ENCODE results near the gene TSPAN18. TPM values are rescaled to one million over a fixed set of nuclear protein-coding genes. Genes with fewer than 3 reads are reported as not detected.

TSPAN18 gene
- total and polyA plus RNA-seq, 10 of the 15 experiments (the other 5 are each of a cell fraction or from before 2014, with no cell fraction given): 0.02 to 0.77 (median 0.13) TPM; not detected in 1

- in situ Hi-C loops (cut with MboI) (loop anchor here (10.0 kb wide), 1 partner anchor 225 kb away; no protein-coding TSS in a partner anchor), intact Hi-C loops (cut with micrococcal nuclease; ENCODE audit: unreplicated experiment) (loop anchor here (5.0 kb wide), 6 partner anchors 53 to 493 kb away; partner anchors contain the start of gene TSPAN18)
- Histone ChIP-seq H3K9me3 (replicated peaks; ENCODE audit: control insufficient read depth, insufficient read depth, low read length) (no peaks in the 10 kb centered on the region), H3K36me3 (ENCODE audit: control insufficient read depth in 2 of 2, insufficient read depth in 2 of 2, low read length in 1 of 2) (no peaks in the 10 kb centered on the region), H2AFZ (ENCODE audit: control insufficient read depth, low read depth, low read length) (no peak overlapping the region), H3K4me2 (ENCODE audit: control insufficient read depth, insufficient read depth) (no peak overlapping the region), H3K27ac (ENCODE audit: control insufficient read depth, insufficient read depth) (no peak overlapping the region), H3K4me3 (no peak overlapping the region), H3K4me1 (ENCODE audit: control insufficient read depth, insufficient read depth, low read length) (no peaks in the 10 kb centered on the region), H4K20me1 (ENCODE audit: control insufficient read depth, insufficient read depth) (no peaks in the 10 kb centered on the region), H3K79me2 (ENCODE audit: control insufficient read depth, insufficient read depth, low read length) (no peaks in the 10 kb centered on the region), H3K9ac (ENCODE audit: control insufficient read depth, insufficient read depth, low read length) (no peak overlapping the region), H3K27me3 (replicated peaks in 1 of 2; ENCODE audit: control insufficient read depth in 2 of 2, insufficient read depth in 2 of 2, low read length in 1 of 2) (no peaks in the 10 kb centered on the region)
- ChIA-PET SMC1A (ENCODE audit: uncharacterized antibody, unreplicated experiment) (interaction anchor here (0.7 kb wide), 1 partner anchor 115 kb away, joined by 3 read pairs; no protein-coding TSS in a partner anchor), CTCF (no interaction called here), RAD21 (ENCODE audit: unreplicated experiment) (no interaction called here), POLR2A (no interaction called here)
- BruUV-seq (replicated peaks): no TSS peak
- FAIRE-seq (no peak), DNase-seq (ENCODE audit: low read depth, low spot score) (no peak), ATAC-seq (no peak)
- WGBS (ENCODE audit: insufficient coverage, insufficient replicate concordance, low lambda C conversion rate, missing lambda C conversion rate): 23% methylated on average over 10 of the region's 10 CpGs
- TF ChIP-seq ZBED1 (IDR thresholded peaks at IDR 0.05; ENCODE audit: borderline replicate concordance) (no peak), CREB1 (IDR thresholded peaks at IDR 0.05; ENCODE audit: low read depth) (no peak), TAF1 (IDR thresholded peaks at IDR 0.05; ENCODE audit: borderline replicate concordance, low read depth, low read length) (no peak), NR2C2 (IDR thresholded peaks at IDR 0.05; ENCODE audit: borderline replicate concordance, control insufficient read depth, insufficient read length, low read depth) (no peak), SREBF2 (IDR thresholded peaks at IDR 0.05; ENCODE audit: low read length) (no peak), POLR2AphosphoS5 (IDR thresholded peaks at IDR 0.05; ENCODE audit: low read length) (no peak), SMAD5 (IDR thresholded peaks at IDR 0.05; ENCODE audit: low read depth) (no peak)
Observed at GRCh38 chr11:44779736-44780520, 53.2 kb downstream of the TSPAN18 start.
